HPDE6-E6E7 (cell line): ENCODE data around the gene OOSP3.

Source experiments
- DNase-seq: peaks from one replicate; pipeline ENCODE4 v3.0.0; 2011; ENCODE audit warnings: missing footprints; ENCODE audit errors: extremely low spot score

The OOSP3 gene

GRCh38 chr11:59943997-59944714 is 65.6 kb downstream of the OOSP3 start:
- DNase-seq, result no peak

GRCh38 chr11:59944720-59945119 is 66.1 kb downstream of the OOSP3 start:
- DNase-seq, result no peak
